OCI-LY3 (cell line): ENCODE results near the gene ARHGAP18.

Source experiments
- H2AFZ ChIP-seq: fragments of 200-600, 300-600 bp; shearing (Covaris generic); 2 replicates; pipeline ENCODE4 v1.6.0; 2014; ENCODE audit warnings: antibody characterized with exemption, low read depth, low read length
- H3K27ac ChIP-seq: fragments of 200-600, 300-600 bp; sonication (generic); 2 replicates; pipeline ENCODE4 v1.5.1; 2014; ENCODE audit warnings: mild to moderate bottlenecking, low read length, moderate library complexity, mixed read lengths
- H3K27me3 ChIP-seq: fragments of 200-600, 300-600 bp; sonication (generic); 2 replicates; pipeline ENCODE4 v1.6.1; 2014; ENCODE audit warnings: low read depth, low read length, mixed read lengths
- H3K36me3 ChIP-seq: fragments of 200-600, 300-600 bp; sonication (generic); replicated peaks from 2 replicates; pipeline ENCODE3; 2014; ENCODE audit warnings: low read depth, low read length, mixed read lengths
- H3K4me1 ChIP-seq: fragments of 300-600, 200-600 bp; sonication (generic); 2 replicates; pipeline ENCODE4 v1.6.1; 2014; ENCODE audit warnings: low read length, mixed read lengths
- H3K4me2 ChIP-seq: fragments of 200-600, 300-600 bp; sonication (generic); 2 replicates; pipeline ENCODE4 v1.6.1; 2014; ENCODE audit warnings: low read length, mixed read lengths
- H3K4me3 ChIP-seq: fragments of 300-600, 200-600 bp; sonication (generic); 2 replicates; pipeline ENCODE4 v1.5.1; 2014; ENCODE audit warnings: antibody characterized with exemption, mild to moderate bottlenecking, low read length, moderate library complexity
- H3K79me2 ChIP-seq: fragments of 300-600, 200-600 bp; shearing (Covaris generic); 2 replicates; pipeline ENCODE4 v1.6.1; 2014; ENCODE audit warnings: mild to moderate bottlenecking, low read length, mixed read lengths
- H3K9ac ChIP-seq: fragments of 300-600, 200-600 bp; shearing (Covaris generic); 2 replicates; pipeline ENCODE4 v1.6.0; 2014; ENCODE audit warnings: mild to moderate bottlenecking, low read length, moderate library complexity
- H3K9me3 ChIP-seq: fragments of 200-600, 300-600 bp; shearing (Covaris generic); 2 replicates; pipeline ENCODE4 v1.6.1; 2014; ENCODE audit warnings: low read length, mixed read lengths; ENCODE audit not compliant: insufficient read depth
- H4K20me1 ChIP-seq: fragments of 200-600, 300-600 bp; sonication (generic); 2 replicates; pipeline ENCODE4 v1.6.1; 2016; ENCODE audit warnings: low read length, mixed read lengths; ENCODE audit not compliant: insufficient read depth
- CTCF ChIP-seq: fragments of 200-600, 300-600 bp; sonication (generic); IDR thresholded peaks from 2 replicates; pipeline ENCODE4 v1.5.1; 2014; ENCODE audit warnings: antibody characterized with exemption, low read length, low read depth
- EZH2phosphoT487 ChIP-seq: fragments of 200-600 bp; shearing (Covaris generic); IDR thresholded peaks from 2 replicates; pipeline ENCODE4 v1.6.1; 2018; ENCODE audit warnings: antibody characterized with exemption, mixed run types, low read depth

ARHGAP18 gene

GRCh38 chr6:129670634-129671033 lies 39.3 kb downstream of the ARHGAP18 start:
- TF ChIP-seq EZH2phosphoT487 (no peak), CTCF (no peak)
- Histone ChIP-seq H3K4me2 (peak overlapping the region; percentile 18; the same call in 1 of the 2 replicates), H3K27me3 (no peaks in the 10 kb centered on the region), H3K79me2 (no peaks in the 10 kb centered on the region), H3K27ac (peak overlapping the region; percentile 92), H3K36me3 (no peaks in the 10 kb centered on the region), H3K9ac (no peak overlapping the region), H3K4me1 (peaks cover 73% of the 10 kb centered on the region), H3K9me3 (no peaks in the 10 kb centered on the region), H4K20me1 (no peaks in the 10 kb centered on the region), H2AFZ (no peak overlapping the region), H3K4me3 (no peak overlapping the region)

GRCh38 chr6:129667621-129668020 lies 42.4 kb downstream of the ARHGAP18 start:
- Histone ChIP-seq H3K9ac (no peak overlapping the region), H3K36me3 (no peaks in the 10 kb centered on the region), H3K4me2 (no peak overlapping the region), H3K27me3 (no peaks in the 10 kb centered on the region), H3K4me3 (no peak overlapping the region), H3K9me3 (no peaks in the 10 kb centered on the region), H3K4me1 (peaks cover 83% of the 10 kb centered on the region), H4K20me1 (no peaks in the 10 kb centered on the region), H3K79me2 (peaks cover 7% of the 10 kb centered on the region), H3K27ac (no peak overlapping the region), H2AFZ (no peak overlapping the region)
- no peak for TF ChIP-seq EZH2phosphoT487
- no peak for TF ChIP-seq CTCF

GRCh38 chr6:129667034-129667433 lies 42.9 kb downstream of the ARHGAP18 start:
- no peaks in the 10 kb centered on the region for H3K9me3 ChIP-seq
- TF ChIP-seq EZH2phosphoT487 (no peak), CTCF (peak; percentile 33)
- H3K27ac ChIP-seq, result no peak overlapping the region

GRCh38 chr6:129665555-129665954 lies 44.4 kb downstream of the ARHGAP18 start:
- Histone ChIP-seq H3K27me3 (no peaks in the 10 kb centered on the region), H3K4me1 (peaks cover 81% of the 10 kb centered on the region), H3K4me3 (no peak overlapping the region), H2AFZ (no peak overlapping the region), H3K36me3 (peaks cover 2% of the 10 kb centered on the region), H3K4me2 (no peak overlapping the region), H3K27ac (no peak overlapping the region), H3K9ac (no peak overlapping the region), H4K20me1 (no peaks in the 10 kb centered on the region), H3K79me2 (peaks cover 8% of the 10 kb centered on the region), H3K9me3 (no peaks in the 10 kb centered on the region)
- TF ChIP-seq CTCF, result no peak
- no peak for TF ChIP-seq EZH2phosphoT487

More at GRCh38 chr6:129667034-129667433, 42.9 kb downstream of the ARHGAP18 start:
- Histone ChIP-seq H3K4me2 (no peak overlapping the region), H3K79me2 (peaks cover 7% of the 10 kb centered on the region), H3K4me1 (peaks cover 83% of the 10 kb centered on the region), H2AFZ (no peak overlapping the region), H3K9ac (no peak overlapping the region), H4K20me1 (no peaks in the 10 kb centered on the region), H3K36me3 (no peaks in the 10 kb centered on the region), H3K4me3 (no peak overlapping the region), H3K27me3 (no peaks in the 10 kb centered on the region)
